PFSK-1 (cell line): ENCODE measurements around the gene FOLR1.

ENCODE experiments used
- POLR2AphosphoS5 ChIP-seq: IDR thresholded peaks from 2 replicates; pipeline ENCODE4 v1.6.1; 2012; ENCODE audit warnings: low read depth, mild to moderate bottlenecking, control low read depth, low read length, moderate library complexity
- SIN3A ChIP-seq: IDR thresholded peaks from 2 replicates; pipeline ENCODE4 v1.6.1; 2012; ENCODE audit warnings: mild to moderate bottlenecking, low read length, moderate library complexity, borderline replicate concordance; ENCODE audit not compliant: insufficient read depth
- TAF1 ChIP-seq: IDR thresholded peaks from 2 replicates; pipeline ENCODE4 v1.6.1; 2012; ENCODE audit warnings: low read length, control low read depth, borderline replicate concordance; ENCODE audit not compliant: insufficient read depth
- TF ChIP-seq, protein P1 (sequence below), 2 experiments: IDR thresholded peaks; 2 replicates each; pipeline versions ENCODE4 v1.6.1 to v1.8.0; 2011 to 2012; ENCODE audit warnings: low read depth in 2 of 2, low read length in 2 of 2, control low read depth in 1 of 2, inconsistent platforms in 1 of 2, mild to moderate bottlenecking in 1 of 2, moderate library complexity in 1 of 2; ENCODE audit not compliant: insufficient read depth in 1 of 2

DNA sequence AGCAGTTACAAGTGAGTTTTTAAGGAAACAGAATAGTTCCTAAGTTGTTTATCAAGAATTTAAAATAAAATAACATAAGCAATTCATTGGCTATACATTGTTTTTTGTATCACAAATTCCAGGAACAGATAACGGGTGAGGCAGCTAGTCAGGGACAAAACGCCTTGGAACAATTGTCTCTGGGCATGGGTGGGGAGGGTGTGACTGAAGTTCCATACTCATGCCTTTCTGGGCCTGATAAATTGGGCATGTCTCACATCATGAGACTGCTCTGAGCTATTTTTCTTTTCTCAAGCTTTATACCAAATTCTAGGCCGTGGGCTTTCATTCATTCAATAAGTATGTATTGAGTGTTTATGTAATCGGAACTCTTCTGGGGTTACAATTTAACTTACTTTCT, 34.8 kb upstream of the FOLR1 start:
- TF ChIP-seq POLR2AphosphoS5 (no peak), SIN3A (no peak), TAF1 (no peak)
- TF ChIP-seq, protein P1, sequence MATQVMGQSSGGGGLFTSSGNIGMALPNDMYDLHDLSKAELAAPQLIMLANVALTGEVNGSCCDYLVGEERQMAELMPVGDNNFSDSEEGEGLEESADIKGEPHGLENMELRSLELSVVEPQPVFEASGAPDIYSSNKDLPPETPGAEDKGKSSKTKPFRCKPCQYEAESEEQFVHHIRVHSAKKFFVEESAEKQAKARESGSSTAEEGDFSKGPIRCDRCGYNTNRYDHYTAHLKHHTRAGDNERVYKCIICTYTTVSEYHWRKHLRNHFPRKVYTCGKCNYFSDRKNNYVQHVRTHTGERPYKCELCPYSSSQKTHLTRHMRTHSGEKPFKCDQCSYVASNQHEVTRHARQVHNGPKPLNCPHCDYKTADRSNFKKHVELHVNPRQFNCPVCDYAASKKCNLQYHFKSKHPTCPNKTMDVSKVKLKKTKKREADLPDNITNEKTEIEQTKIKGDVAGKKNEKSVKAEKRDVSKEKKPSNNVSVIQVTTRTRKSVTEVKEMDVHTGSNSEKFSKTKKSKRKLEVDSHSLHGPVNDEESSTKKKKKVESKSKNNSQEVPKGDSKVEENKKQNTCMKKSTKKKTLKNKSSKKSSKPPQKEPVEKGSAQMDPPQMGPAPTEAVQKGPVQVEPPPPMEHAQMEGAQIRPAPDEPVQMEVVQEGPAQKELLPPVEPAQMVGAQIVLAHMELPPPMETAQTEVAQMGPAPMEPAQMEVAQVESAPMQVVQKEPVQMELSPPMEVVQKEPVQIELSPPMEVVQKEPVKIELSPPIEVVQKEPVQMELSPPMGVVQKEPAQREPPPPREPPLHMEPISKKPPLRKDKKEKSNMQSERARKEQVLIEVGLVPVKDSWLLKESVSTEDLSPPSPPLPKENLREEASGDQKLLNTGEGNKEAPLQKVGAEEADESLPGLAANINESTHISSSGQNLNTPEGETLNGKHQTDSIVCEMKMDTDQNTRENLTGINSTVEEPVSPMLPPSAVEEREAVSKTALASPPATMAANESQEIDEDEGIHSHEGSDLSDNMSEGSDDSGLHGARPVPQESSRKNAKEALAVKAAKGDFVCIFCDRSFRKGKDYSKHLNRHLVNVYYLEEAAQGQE (IDR thresholded peaks at IDR 0.05; ENCODE audit: insufficient read depth in 1 of 2, low read depth in 2 of 2, low read length in 2 of 2), result no peak
